Parathyroid adenoma (tissue), 2 donors: Measurements from ENCODE around the gene JUND.

Experiments
- H2AFZ ChIP-seq: fragments of 300-600 bp; sonication (generic); one replicate; pipeline ENCODE4 v1.7.0; 2017; ENCODE audit warnings: antibody characterized with exemption, mild to moderate bottlenecking
- H3K27ac ChIP-seq: fragments of 300-600 bp; sonication (generic); one replicate; pipeline ENCODE4 v1.7.0; 2017
- H3K27me3 ChIP-seq: fragments of 300-600 bp; sonication (generic); one replicate; pipeline ENCODE4 v1.7.0; 2017; ENCODE audit warnings: low read length; ENCODE audit not compliant: control insufficient read depth, insufficient read depth
- H3K36me3 ChIP-seq: fragments of 300-600 bp; sonication (generic); one replicate; pipeline ENCODE4 v1.7.0; 2017; ENCODE audit warnings: low read length; ENCODE audit not compliant: control insufficient read depth, insufficient read depth
- H3K4me1 ChIP-seq: fragments of 300-600 bp; sonication (generic); one replicate; pipeline ENCODE4 v1.7.0; 2017; ENCODE audit warnings: control low read depth
- H3K4me2 ChIP-seq: fragments of 300-600 bp; sonication (generic); one replicate; pipeline ENCODE4 v1.7.0; 2017; ENCODE audit warnings: low read length
- H3K4me3 ChIP-seq: fragments of 300-600 bp; sonication (generic); one replicate; pipeline ENCODE4 v1.7.0; 2017; ENCODE audit warnings: low read depth, low read length
- H3K79me2 ChIP-seq: fragments of 300-600 bp; sonication (generic); one replicate; pipeline ENCODE4 v1.7.0; 2017; ENCODE audit warnings: control low read depth
- H3K9ac ChIP-seq: fragments of 300-600 bp; sonication (generic); one replicate; pipeline ENCODE4 v1.7.0; 2017; ENCODE audit warnings: mild to moderate bottlenecking
- H3K9me3 ChIP-seq: fragments of 300-600 bp; sonication (generic); one replicate; pipeline ENCODE4 v1.7.0; 2017; ENCODE audit warnings: low read length; ENCODE audit not compliant: control insufficient read depth
- CTCF ChIP-seq: fragments of 300-600 bp; sonication (generic); IDR thresholded peaks from one replicate; pipeline ENCODE4 v1.7.0; 2017; ENCODE audit warnings: antibody characterized with exemption, mild to moderate bottlenecking
- donor health status: primary hyperparathyroidism.

The JUND gene

GRCh38 chr19:18274219-18274780 is 7.1 kb downstream of the JUND start, which contains the start of gene IQCN:
Gene IQCN, minus strand, starts transcription at chr19:18274452. Its CDS starts 4,974 bp downstream, at chr19:18269478.
- Histone ChIP-seq H3K36me3 (peaks cover 4% of the 10 kb centered on the region), H3K4me3 (no peak within 1 kb of the TSS), H3K27ac (peak within 1 kb of the TSS; percentile 58), H3K4me2 (no peak within 1 kb of the TSS), H3K79me2 (peaks cover 12% of the 10 kb centered on the region), H3K27me3 (no peaks in the 10 kb centered on the region), H3K4me1 (peaks cover 29% of the 10 kb centered on the region), H3K9ac (no peak within 1 kb of the TSS), H2AFZ (no peak within 1 kb of the TSS), H3K9me3 (no peaks in the 10 kb centered on the region)
- TF ChIP-seq CTCF: no peak

GRCh38 chr19:18273561-18274218 is 7.7 kb downstream of the JUND start:
- H3K4me3 ChIP-seq: no peak overlapping the region
- H3K27ac ChIP-seq: no peak overlapping the region
- no peaks in the 10 kb centered on the region for H3K9me3 ChIP-seq
- no peaks in the 10 kb centered on the region for H3K27me3 ChIP-seq
- no peak overlapping the region for H2AFZ ChIP-seq
- peaks cover 6% of the 10 kb centered on the region for H3K79me2 ChIP-seq
- no peak for TF ChIP-seq CTCF
- no peak overlapping the region for H3K9ac ChIP-seq
- peaks cover 2% of the 10 kb centered on the region for H3K36me3 ChIP-seq
- H3K4me1 ChIP-seq: peaks cover 26% of the 10 kb centered on the region
- H3K4me2 ChIP-seq: no peak overlapping the region

- no peak for TF ChIP-seq CTCF
- no peak overlapping the region for H3K4me3 ChIP-seq
- no peaks in the 10 kb centered on the region for H3K36me3 ChIP-seq
- H3K4me1 ChIP-seq: peaks cover 15% of the 10 kb centered on the region
- no peak overlapping the region for H3K9ac ChIP-seq
- no peaks in the 10 kb centered on the region for H3K9me3 ChIP-seq
- H2AFZ ChIP-seq: no peak overlapping the region
- H3K27me3 ChIP-seq: no peaks in the 10 kb centered on the region
- H3K4me2 ChIP-seq: no peak overlapping the region
- peaks cover 4% of the 10 kb centered on the region for H3K79me2 ChIP-seq
- H3K27ac ChIP-seq: no peak overlapping the region
These were observed 10.0 kb downstream of the JUND start for GRCh38 chr19:18271433-18271841.

GRCh38 chr19:18270326-18270725 is 11.1 kb downstream of the JUND start:
- no peak overlapping the region for H3K4me2 ChIP-seq
- H3K9ac ChIP-seq: no peak overlapping the region
- no peak overlapping the region for H3K4me3 ChIP-seq
- H3K27me3 ChIP-seq: no peaks in the 10 kb centered on the region
- H3K9me3 ChIP-seq: no peaks in the 10 kb centered on the region
- no peak overlapping the region for H2AFZ ChIP-seq
- no peaks in the 10 kb centered on the region for H3K36me3 ChIP-seq
- H3K4me1 ChIP-seq: peaks cover 14% of the 10 kb centered on the region
- no peak overlapping the region for H3K27ac ChIP-seq
- no peaks in the 10 kb centered on the region for H3K79me2 ChIP-seq
- TF ChIP-seq CTCF: no peak
